PFSK-1 (cell line): Measurements from ENCODE around the gene ENOSF1.

Experiments used
- FOXP2 ChIP-seq: optimal IDR thresholded peaks from 2 replicates; pipeline ENCODE3; 2011; ENCODE audit warnings: borderline replicate concordance, control low read depth, inconsistent platforms; ENCODE audit not compliant: insufficient read depth; ENCODE audit errors: extremely low read length, extremely low read depth
- POLR2AphosphoS5 ChIP-seq: IDR thresholded peaks from 2 replicates; pipeline ENCODE4 v1.6.1; 2012; ENCODE audit warnings: low read depth, mild to moderate bottlenecking, control low read depth, low read length, moderate library complexity
- REST ChIP-seq, 2 experiments: IDR thresholded peaks; 2 replicates each; pipeline versions ENCODE4 v1.6.1 to v1.8.0; 2011 to 2012; ENCODE audit warnings: low read depth in 2 of 2, low read length in 2 of 2, control low read depth in 1 of 2, inconsistent platforms in 1 of 2, mild to moderate bottlenecking in 1 of 2, moderate library complexity in 1 of 2; ENCODE audit not compliant: insufficient read depth in 1 of 2
- SIN3A ChIP-seq: IDR thresholded peaks from 2 replicates; pipeline ENCODE4 v1.6.1; 2012; ENCODE audit warnings: mild to moderate bottlenecking, low read length, moderate library complexity, borderline replicate concordance; ENCODE audit not compliant: insufficient read depth
- TAF1 ChIP-seq: IDR thresholded peaks from 2 replicates; pipeline ENCODE4 v1.6.1; 2012; ENCODE audit warnings: low read length, control low read depth, borderline replicate concordance; ENCODE audit not compliant: insufficient read depth

ENOSF1 gene

GRCh38 chr18:647304-647703 is 65.1 kb downstream of the ENOSF1 start:
- TF ChIP-seq POLR2AphosphoS5 (no peak), REST (IDR thresholded peaks at IDR 0.05; ENCODE audit: insufficient read depth in 1 of 2, low read depth in 2 of 2, low read length in 2 of 2) (no peak), SIN3A (no peak), FOXP2 (no peak), TAF1 (no peak)

- TF ChIP-seq REST (IDR thresholded peaks at IDR 0.05; ENCODE audit: insufficient read depth in 1 of 2, low read depth in 2 of 2, low read length in 2 of 2) (no peak), FOXP2 (no peak)
Observed at GRCh38 chr18:644395-645004, 67.9 kb downstream of the ENOSF1 start.

- TF ChIP-seq POLR2AphosphoS5 (no peak), FOXP2 (no peak), REST (IDR thresholded peaks at IDR 0.05; ENCODE audit: insufficient read depth in 1 of 2, low read depth in 2 of 2, low read length in 2 of 2) (no peak), TAF1 (no peak), SIN3A (no peak)
Observed at GRCh38 chr18:641224-641623, 71.2 kb downstream of the ENOSF1 start.

- TF ChIP-seq TAF1: no peak
- TF ChIP-seq SIN3A: no peak
- no peak for TF ChIP-seq POLR2AphosphoS5
- no peak for TF ChIP-seq FOXP2
- TF ChIP-seq REST (IDR thresholded peaks at IDR 0.05; ENCODE audit: insufficient read depth in 1 of 2, low read depth in 2 of 2, low read length in 2 of 2): no peak
Observed at GRCh38 chr18:635171-635570, 77.3 kb downstream of the ENOSF1 start.

- no peak for TF ChIP-seq SIN3A
Observed at GRCh38 chr18:634551-635045, 77.8 kb downstream of the ENOSF1 start.
